ENCODE data around the gene NXNL2.

NXNL2 gene

DNA sequence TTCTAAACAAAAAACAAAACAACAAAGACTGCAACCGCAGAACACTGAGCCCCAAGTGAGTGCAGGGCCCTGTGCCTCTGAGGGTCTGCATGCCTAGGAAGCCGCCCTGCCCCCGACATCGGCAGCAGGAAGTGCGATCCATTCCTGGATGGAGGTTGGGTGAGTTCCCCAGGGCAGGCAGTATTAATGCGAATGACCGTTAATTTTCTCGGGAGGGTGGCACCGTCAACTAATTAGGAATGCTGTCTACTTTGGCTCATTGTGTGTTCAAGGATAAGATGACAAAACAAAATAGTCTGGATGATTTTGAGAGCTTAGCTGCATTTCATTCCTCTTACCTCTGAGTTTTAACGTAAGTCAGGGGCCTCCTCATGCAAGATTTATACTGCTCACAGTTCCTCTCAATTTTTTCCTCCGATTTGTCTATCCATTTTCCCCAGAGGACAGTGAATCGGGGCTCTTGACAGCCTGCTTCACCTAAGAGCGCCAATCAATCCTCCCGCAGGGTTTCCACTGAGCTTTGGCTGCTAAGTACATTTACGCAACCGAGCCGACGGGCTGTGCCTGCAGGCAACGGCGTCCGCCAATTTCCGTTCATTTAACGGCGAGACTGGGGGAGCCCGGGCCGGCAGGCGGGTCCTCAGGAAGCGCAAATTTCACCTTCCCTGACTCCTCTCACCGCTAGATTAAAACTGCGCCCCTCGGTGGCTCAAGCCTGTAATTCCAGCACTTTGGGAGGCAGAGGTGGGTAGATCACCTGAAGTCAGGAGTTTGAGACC, 2.9 kb upstream of the NXNL2 start:
- DNase-seq (ENCODE audit: low read depth in 1 of 2, low spot score in 1 of 2): no peak

DNA sequence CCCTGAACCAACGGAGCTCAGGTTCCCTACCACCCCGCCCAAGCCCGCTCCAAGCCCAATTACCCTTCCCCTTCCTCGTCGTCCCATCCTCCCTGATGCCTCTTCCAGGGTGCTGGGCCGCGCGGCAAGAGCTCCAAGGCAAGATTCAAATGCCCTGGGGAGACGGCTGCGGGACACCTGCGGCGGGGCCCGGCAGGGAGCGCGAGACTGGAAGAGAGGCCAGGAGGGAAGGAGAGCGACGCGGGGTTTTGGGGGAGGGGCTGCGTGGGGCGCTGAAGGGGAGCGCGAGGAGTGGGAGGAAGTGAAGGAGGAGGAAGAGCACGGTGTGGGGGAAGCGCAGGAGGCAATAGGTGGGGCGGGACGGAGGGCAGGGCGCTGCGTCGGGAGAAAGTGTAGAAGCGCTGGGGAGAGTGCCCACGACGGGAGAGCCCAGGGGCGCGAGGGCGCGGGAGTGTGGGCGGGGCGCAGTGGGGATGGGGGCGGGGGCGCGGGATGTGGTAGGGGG, 975 bp upstream of the NXNL2 start:
- no peak for DNase-seq (ENCODE audit: low read depth in 1 of 2, low spot score in 1 of 2)

DNA sequence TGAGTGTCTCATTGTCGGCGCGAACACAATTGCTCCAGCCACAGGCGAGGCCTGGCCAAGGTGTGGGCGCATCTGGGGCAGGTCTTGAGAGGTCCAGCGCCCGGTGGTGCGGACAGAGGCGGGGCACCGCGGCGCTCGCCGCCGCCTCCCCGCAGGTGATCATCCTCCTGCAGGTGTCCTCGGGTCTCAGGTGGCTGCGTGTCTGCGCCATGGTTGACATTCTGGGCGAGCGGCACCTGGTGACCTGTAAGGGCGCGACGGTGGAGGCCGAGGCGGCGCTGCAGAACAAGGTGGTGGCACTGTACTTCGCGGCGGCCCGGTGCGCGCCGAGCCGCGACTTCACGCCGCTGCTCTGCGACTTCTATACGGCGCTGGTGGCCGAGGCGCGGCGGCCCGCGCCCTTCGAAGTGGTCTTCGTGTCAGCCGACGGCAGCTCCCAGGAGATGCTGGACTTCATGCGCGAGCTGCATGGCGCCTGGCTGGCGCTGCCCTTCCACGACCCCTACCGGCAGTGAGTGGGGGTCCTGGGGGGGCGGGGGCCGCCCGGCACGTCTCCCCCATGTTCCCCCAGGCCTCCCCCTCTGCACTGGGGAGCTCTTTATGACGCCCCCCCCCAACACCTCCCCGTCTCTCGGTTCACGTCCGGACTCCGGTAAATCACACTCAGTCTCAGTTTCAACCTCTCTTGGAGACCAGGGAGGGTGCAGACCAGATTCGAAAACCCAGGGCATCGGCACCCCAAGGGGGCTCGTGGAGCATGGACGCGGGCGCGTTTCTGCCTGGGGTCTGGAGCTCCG, 446 bp downstream of the NXNL2 start:
- no peak for DNase-seq (ENCODE audit: low read depth in 1 of 2, low spot score in 1 of 2)

DNA sequence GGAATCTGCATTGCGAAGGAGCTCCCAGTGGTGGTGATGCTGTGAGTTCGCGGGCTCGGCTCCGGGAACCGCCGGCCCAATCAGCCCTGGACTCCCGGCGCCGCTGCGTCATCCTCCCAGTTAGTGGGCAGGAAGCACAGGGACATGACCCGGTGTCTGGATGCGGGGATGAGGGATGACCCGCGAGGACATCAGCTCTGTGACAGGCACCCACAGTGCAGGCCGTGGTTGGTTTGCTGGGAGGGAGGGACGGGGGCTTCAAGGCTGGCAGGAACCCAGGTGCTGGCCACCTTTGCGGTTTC, 996 bp downstream of the NXNL2 start:
- DNase-seq (ENCODE audit: low read depth in 1 of 2, low spot score in 1 of 2): no peak

DNA sequence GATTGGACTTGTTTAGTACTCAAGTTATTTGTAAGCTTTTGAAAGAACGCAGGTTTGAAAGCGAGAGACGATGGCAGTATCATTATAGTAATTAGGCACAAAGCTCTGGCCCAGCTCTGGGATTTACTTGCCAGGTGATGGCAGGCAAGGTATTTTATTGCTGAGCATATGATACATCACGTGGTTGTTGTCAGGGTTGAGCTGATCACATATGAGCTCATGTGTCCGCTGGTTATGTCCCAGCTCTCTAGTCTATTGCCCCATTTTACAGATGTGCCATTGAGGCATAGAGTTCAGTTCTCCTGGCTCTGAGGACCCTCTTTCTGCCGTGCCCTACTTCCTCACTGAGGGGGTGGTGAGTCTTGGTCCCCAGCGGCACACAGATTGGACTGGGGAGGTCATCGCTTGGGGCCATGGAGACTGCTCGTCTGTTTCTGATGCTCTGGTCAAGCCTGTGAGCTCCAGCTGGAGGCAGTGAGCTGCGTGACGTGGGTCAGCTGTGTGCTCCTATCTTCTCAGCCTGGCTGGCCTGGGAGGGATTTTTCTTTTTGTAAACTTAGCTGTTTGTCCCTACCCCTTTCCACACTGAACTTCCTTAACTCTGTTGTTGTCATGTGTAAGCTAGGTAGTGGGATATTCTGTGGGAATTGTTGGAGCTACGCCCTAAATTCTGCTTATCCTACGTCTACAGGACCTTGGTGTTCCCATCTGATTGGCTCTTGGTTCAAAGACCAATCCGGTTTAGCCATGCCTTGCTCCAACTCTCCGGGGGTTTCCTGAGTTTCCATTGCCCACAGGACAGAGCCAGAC, 2.2 kb downstream of the NXNL2 start:
- DNase-seq (ENCODE audit: low read depth in 1 of 2, low spot score in 1 of 2): no peak

DNA sequence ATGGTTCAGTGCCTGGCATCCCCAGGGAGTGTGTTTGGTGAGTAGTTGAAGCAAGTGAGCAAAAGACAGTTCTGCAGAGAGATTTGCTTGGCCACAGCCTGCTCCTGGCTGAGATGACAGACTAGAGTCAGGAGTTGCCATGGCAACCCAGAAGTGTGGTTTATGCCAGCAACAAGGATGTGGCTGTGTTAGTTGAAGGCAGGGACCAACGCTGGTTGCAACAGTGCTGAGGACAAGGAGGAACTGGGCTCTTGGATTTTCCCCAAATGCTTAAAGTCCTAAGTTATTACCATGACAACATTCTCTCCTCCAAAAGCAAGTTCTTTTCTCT, 2.7 kb downstream of the NXNL2 start:
- DNase-seq (ENCODE audit: low read depth in 1 of 2, low spot score in 1 of 2): no peak

DNA sequence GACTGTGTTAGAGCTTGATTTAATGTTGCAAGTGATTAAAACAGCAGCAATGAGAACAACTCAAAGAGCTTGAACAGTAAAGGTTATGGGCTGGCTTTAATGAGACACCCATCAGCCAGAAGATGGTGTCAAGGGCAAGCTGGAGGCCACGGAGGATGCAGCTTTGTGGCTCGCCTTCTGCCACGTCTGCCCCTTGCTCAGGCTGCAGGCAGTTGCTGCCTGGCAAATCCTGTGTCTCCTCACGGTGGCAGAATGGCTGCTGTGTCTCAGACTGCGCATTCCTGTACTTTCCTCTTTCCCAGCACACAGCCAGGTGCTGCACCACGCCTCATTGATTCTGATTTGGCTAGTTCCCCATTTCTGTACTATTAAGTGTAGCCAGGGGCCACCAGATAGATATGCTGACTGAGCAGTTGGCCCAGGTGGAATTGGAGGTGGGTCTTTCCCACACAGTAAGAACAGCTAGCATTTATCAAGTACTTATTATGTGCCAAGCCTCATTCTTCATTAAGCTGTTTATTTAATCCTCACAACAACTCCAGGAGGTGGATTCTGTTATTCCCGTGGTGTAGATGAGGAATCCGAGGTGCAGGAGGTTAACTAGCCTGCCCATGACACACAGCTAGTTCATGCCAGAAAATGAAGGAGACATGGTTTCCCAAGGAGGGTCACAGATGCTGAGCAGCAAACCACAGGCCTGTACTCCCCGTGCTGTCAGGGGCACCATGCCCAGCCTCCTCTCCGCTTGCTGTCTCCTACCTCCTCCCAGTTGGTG, 3.5 kb downstream of the NXNL2 start:
- DNase-seq (ENCODE audit: low read depth in 1 of 2, low spot score in 1 of 2): no peak

DNA sequence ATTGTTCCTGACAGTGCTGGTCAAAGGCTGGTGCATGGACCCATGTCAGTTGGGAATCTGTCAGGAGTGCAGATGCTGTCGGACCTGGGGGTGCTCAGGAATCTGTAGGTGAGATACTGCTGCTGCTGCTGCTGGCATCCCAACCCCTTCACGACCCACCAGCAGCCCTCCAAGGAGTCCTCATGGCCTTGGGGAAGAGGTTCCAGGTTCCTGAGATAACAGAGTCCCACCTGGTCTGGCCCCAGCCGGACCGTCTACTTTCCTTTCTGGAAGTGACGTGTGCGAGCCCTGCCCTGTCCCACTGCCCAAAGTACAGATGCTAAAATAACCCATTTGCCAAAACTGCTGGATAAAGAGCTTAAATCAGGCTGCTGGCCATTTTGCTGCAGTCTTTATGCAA, 4.3 kb downstream of the NXNL2 start:
- DNase-seq (ENCODE audit: low read depth in 1 of 2, low spot score in 1 of 2): no peak

DNA sequence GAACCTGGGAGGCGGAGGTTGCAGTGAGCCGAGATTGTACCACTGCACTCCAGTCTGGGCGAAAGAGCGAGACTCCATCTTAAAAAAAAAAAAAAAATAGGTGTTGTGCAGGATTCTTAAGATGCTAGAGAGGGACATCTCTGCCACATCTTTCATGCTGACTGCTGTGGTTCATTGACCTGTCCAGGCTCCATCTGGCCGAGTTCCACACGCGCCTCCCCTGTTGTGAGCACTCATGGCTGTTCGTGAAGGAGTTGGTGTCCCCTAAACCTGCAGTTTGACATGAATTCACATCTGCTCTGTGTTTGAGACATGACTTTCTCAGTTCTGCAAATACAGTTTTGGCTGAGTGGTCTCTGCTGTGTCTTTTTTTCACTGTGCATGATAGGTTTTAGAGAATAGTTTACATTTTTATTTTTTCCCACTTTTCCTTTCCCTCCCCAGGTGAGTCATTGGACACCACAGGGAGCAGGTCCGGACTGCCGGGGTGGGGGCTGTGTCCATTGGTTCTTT, 5.3 kb downstream of the NXNL2 start:
- no peak for DNase-seq (ENCODE audit: low read depth in 1 of 2, low spot score in 1 of 2)

DNA sequence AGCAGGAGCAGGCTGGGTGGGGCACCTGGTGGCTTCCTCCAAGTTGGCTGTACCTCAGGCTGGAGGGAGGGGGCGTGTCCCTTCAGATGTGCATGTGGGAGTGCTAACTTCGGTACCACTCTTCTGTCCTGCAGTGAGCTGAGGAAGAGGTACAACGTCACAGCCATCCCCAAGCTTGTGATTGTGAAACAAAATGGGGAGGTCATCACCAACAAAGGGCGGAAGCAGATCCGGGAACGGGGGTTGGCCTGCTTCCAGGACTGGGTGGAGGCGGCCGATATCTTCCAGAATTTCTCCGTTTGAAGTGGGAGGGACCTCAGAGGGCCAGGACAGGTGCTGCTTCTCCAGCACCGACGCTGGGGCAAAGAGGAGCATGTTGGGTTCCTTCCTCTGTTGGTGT, 9.3 kb downstream of the NXNL2 start:
- no peak for DNase-seq (ENCODE audit: low read depth in 1 of 2, low spot score in 1 of 2)

DNA sequence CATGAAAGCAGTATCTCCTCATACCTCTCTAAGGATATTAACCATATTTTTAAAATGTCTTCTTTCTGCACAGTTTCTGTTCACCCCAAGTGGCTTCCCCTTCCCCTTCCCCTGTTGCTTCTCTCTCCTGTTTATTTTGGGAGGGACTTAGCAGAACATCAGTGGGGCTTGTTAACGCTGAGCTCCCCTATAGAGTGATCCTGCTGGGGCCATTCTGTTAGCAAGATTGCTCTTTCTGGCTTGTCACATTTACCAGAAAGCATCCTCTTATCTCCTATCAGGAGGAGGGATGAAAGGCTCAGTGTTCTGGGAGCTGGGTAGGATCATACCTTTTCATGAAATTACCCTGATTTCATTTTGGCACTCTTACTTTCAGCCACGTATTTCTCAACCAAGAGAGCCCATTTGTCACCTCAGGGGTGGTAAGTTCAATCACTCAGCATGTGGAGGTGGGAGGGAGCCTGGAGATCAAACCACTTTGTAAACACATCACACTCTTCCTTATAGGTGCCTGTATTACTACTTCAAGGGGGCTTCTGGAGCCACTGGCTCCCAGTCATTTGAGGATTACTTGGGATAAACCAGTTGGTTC, 16.7 kb downstream of the NXNL2 start:
- no peak for DNase-seq (ENCODE audit: low read depth in 1 of 2, low spot score in 1 of 2)

DNA sequence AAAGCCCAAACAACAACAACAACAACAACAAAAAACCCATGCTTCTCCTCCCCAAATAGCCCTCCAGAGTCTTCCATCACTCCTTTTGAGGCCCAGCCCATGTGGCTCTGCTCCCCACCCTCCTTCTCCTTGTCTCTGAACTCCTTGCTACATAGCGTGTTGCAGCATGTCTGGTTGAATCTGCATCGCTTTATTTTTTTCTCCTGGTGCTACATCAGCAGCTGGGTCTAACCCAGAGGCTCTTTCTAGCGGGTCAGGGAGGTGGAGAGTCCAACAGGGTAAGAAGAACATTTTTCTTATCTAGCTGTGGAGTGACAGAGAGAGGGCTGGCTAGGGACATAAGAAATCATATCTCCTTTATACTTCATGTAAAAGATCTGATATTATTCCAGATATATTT, 18.4 kb downstream of the NXNL2 start:
- DNase-seq (ENCODE audit: low read depth in 1 of 2, low spot score in 1 of 2): no peak

DNA sequence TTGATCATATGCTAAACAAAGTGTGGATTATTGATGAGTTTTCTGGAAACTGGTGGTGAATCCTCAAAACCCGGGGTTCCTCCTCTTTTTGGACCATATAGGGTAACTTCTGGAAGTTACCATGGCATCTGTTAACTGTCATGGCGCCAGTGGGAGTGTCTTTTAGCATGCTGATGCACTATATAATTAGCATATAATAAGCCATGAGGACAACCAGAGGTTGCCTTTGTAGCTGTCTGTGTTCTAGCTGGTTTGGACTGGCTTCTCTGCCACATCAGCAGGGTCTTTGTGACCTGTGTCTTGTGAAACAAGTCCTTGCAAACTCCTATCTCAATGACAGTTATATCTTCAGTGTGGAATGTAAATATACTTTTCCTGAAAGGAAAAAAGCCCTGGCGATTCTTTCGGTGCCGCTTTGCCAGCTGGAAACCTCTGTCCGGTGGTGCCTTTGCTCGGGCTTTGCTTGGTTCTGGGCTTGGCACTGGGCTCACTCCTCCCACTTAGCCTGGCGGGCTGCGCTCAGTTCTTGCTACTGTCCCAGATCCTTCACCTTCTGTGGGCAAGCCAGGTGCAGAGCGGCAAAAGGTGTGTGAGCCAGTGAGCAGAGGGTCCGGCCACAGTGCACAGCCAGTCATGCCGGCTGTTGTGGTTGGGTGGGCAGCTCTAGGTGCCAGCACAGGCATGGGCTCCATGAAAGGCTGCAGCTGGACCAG, 20.4 kb downstream of the NXNL2 start:
- no peak for DNase-seq (ENCODE audit: low read depth in 1 of 2, low spot score in 1 of 2)

DNA sequence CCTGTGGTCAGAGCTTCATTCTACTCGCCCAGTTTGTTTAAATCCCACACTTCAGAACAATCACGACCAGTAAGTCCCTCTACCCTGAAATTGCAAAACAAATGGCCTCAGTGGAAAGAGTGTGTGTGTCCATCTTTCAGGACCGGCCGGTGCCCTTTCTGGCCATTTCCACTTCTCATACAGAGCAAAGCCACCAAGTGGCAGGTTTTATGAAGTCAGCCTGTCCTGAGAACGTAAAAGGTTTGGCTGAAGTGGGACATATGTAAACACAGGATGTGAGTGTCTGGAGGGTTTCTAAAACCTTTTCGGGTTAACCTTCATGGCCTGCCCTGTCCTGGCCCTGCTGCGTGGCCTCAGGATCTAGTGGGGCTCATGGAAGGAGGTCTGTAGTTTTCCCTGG, 24.7 kb downstream of the NXNL2 start:
- DNase-seq (ENCODE audit: low read depth in 1 of 2, low spot score in 1 of 2): no peak

DNA sequence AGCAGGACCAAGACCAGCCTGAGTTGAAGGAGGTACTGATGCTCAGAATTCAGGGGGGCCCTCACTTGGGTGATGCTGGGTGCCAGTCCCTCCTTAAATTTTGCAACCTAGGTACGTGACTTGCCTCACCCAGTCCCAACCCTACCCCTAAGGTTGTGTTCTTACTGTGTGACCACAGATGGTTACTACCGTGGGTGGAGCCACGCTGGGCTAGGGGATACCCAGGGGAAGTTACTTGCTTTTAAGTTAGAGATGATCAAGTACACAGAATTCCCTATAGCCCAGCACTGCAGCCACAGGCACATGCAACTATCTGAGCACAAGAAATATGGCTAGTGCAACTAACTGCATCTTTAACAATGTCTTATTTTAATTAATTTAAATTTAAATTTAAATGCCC, 32.9 kb downstream of the NXNL2 start:
- DNase-seq (ENCODE audit: low read depth in 1 of 2, low spot score in 1 of 2): no peak

DNA sequence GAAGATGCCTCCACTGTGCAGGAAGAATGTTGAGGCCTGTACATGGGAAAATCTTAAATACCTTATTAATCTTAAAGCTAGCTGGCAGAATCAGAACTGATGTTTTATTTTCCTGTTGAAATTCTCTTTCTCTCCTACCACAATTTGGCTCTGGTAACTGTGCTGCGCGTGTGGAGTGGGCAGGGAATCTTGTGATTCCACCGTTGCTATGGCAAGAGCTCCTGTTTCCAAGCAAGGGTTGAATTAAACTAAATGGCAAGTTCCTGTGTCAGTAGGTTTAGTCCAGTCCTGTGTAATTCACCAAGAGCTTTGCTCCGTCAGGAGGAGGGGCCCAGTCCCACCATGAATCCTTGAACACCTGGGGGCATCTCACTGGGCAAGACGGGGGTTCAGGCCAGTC, 36.4 kb downstream of the NXNL2 start:
- no peak for DNase-seq (ENCODE audit: low read depth in 1 of 2, low spot score in 1 of 2)

DNA sequence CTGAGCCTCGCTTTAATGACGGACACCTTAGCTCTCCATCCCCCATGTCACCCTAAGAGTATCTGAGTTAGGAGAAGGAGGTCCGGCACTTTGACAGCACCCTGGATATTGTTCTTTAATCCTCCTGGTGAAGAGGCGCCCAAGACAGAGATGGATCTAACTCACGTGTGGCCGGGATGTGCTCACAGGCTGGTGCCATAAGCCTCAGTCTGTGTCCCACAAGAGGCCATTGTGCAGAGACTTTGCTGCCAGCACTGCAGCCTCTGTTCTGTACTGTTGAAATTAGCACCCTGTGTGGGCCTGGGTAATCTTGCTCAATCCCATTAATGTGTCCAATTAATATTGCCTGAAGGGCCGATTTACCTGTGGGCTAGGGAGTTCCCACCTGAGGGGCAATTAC, 37.7 kb downstream of the NXNL2 start:
- no peak for DNase-seq (ENCODE audit: low read depth in 1 of 2, low spot score in 1 of 2)

DNA sequence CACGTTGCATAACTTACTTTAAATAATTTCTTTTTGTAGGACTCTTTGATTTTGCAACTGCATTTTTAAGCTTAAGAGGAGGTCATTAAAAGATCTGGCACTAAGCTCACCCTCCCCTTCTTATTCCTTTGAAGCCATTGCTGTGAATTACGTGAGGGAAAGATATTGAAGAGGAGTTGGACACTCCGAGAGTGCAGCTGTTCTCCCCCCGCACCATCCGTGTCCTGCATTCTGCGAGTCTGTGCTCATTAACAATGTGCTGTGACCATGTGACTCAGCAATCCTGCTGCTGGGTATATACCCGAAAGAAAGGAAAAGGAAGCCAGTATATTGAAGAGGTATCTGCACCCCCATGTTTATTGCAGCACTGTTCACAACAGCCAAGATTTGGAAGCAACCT, 40.0 kb downstream of the NXNL2 start:
- DNase-seq (ENCODE audit: low read depth in 1 of 2, low spot score in 1 of 2): no peak

DNA sequence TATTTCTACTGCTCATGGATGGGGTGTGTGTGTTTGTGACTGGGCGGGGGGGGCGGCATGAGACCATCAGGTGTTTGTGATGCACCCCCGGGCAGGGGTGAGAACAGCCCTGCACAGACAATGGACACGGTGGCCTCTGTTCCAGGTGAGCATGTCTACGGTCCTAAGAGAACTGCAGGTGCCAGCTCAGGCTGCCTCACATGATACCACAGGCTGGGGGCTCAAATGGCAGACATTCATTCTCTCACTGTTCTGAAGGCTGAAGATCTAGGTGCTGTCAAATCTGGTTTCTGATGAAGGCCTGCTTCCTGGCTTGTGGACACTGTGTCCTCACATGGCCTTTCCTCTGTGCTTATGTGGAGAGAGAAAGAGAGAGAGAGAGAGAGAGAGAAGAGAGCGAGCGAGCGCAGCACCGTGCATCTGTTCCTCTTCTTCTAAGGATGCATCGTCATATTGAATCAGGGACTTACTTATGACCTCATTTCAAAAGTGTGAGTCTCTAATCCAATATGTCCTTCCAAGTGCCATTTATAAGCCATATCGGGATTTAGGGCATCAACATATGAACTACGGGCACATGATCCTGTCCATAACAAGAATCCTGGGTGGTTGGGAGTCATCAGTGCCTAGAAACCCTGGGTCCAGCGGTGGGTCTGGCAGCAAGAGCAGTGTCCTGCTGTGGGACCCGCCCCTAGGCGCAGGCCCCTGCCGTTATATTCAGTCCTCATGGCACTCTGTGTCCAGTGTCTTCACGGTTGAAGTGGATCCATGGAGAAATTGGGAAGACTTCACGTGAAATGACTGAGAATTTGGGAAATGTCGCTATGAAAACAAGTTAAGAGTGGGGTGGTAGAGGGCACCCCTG, 42.5 kb downstream of the NXNL2 start:
- DNase-seq (ENCODE audit: low read depth in 1 of 2, low spot score in 1 of 2): no peak
